ENCODE results near the gene C12orf42.
"Not testable (repeated sequence)": the region's sequence is repeated elsewhere in the genome, so short reads cannot be mapped to it uniquely, and the experiment has no call there.

C12orf42 gene

GRCh38 chr12:103494734-103495468, 867 bp downstream of the C12orf42 start:
- DNase-seq: peak; percentile 85

DNA sequence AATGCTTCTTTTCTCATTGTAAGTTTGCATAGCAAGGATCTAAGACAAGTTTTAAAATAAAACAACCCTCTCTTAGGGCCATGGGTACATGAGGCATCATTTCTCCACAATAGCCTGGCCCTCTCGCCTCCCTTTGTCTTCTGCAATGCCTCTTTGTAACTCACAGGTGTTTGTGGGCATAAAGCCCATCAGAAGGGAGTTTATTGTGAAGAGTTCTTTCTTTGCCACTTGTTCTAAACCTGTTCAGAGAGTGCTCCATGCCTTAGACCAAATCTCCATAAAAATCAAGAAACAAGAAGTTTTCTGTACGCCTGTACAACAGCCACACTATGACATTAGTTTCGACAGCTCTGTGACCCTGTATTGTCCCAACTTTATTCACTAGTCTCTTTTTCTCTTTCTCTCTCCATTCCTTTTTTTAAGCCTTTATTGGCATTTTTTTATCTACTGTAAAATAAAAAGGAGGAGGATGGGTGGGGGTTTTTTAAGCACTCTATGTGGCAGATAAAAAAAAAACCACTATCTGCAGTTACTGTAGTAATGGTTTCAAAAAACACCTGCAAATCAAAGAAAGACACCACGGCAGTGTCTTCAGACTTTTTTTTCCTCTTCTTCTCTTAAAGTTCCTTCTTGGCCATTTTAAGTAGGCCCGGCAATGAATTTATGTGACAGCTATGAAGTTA, 1.6 kb downstream of the C12orf42 start:
- DNase-seq: no peak

DNA sequence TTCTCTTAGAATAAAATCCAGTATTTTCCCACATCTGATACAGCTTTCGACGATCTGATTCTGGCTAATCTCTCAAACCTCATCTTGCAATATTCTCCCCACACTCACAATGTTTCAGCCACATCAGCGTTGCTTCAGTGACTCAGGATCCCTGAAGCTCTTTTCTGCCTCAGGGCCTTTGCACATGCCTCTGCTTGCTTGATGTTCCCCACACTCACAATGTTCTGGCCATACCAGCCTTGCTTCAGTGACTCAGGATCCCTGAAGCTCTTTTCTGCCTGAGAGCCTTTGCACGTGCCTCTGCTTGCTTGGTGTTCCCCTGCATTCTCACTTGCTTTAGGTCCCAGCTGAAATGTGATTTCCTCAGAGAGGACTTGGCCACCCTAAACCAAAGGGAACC, 2.6 kb downstream of the C12orf42 start:
- no peak for DNase-seq

- no peak for DNase-seq
These were observed 13.4 kb downstream of the C12orf42 start for GRCh38 chr12:103482365-103482764.

DNA sequence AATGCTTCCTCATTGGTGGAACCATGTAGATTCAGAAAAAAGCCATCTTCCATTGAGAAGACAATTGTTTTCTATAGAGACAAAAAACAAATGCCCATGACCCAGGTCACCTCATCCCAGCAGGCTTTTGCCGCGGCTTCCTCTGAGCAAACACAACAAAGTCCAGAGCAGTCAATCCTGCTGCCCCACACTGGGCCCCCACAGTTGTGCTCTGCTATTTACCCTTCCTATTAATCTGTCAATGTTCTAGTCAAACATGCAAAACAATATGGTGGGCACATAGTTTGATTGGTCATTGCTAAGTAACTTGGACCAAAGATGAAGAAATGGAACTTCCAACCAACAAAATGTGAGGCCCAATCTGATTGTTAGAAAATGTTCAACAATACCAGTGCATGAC, 20.7 kb downstream of the C12orf42 start:
- peak; percentile 79 for DNase-seq

DNA sequence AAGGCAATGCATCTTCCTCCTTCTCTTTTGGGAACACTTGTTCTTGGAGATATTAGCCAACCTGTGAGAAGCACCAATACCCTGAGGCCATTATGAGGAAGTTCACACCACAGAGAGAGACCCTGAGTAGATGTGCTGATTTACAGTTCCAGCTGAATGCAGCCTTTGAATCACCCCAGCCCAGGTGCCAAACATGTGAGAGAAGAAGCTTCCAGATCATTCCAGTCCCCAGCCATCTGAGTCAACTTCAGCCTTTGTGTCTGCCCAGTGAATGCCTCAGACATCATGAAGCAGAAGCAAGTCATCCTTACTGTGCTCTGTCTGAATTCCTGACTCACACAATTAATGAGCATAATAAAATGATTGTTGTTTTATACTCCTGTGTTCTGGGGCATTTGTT, 25.1 kb downstream of the C12orf42 start:
- DNase-seq: no peak

GRCh38 chr12:103469719-103470118, 26.0 kb downstream of the C12orf42 start:
- no peak for DNase-seq

DNA sequence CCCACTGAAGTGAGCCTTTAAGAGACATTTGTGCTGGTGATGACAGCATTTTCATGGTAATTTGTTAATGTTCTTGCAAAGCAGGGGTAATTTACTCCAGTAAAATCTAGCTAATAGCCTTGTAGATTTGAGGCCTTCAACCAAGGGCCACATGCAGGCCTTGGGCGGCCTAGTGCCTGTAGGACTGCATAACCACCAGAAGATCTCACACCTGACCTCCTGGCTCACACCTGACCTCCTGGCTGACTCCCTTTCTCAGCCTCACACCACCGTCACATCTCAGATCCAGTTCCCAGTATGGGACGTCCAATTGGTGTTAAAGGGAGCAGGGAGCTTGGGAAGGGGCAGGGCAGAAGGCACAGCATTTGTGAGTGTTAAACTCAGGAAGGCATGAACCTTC, 26.9 kb downstream of the C12orf42 start:
- DNase-seq: no peak

- DNase-seq: no peak
These were observed 33.1 kb downstream of the C12orf42 start for GRCh38 chr12:103462675-103463074.

- DNase-seq: no peak
These were observed 38.3 kb downstream of the C12orf42 start for GRCh38 chr12:103457471-103457870.

GRCh38 chr12:103456006-103456405, 39.8 kb downstream of the C12orf42 start:
- no peak for DNase-seq

- no peak for DNase-seq
These were observed 40.6 kb downstream of the C12orf42 start for GRCh38 chr12:103455020-103455763.

DNA sequence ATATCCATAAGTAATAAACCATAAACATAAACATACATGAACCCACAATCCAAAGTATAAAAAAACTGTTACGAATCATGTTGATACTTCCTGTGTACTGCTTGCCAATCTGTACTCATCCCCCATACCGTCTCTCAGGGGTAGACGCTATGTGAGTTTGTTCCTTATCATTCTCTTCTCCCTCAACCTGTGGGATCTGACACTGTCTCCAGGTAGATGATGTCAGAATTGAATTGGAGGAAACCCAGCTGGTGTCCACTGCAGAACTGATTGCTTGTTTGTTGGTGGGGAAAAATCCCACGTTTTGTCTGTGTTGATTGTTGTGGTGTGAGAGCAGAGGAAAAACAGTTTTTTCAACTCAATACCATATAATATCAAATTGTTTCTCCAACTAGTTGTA, 50.8 kb downstream of the C12orf42 start:
- no peak for DNase-seq

- DNase-seq: no peak
These were observed 52.9 kb downstream of the C12orf42 start for GRCh38 chr12:103442822-103443221.

DNA sequence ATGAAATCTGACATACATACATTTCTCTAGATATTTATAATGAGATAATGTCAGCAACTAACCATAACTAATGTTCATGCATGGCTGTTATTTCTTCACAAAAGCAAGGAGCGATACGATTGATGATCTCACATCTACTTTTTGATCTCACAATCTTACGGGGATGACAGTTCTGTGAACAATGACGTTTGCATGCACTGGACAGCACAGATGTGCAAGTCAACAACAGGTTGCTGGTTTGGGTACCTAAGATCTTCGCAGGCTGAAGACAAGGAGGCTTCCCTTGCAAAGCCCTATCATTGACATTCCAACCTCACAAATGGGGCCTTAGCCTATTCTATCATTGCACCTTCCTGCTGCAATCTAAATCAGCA, 53.6 kb downstream of the C12orf42 start:
- DNase-seq: no peak

- DNase-seq: peak; percentile 7
These were observed 54.2 kb downstream of the C12orf42 start for GRCh38 chr12:103441437-103442181.

GRCh38 chr12:103434165-103435105, 61.3 kb downstream of the C12orf42 start:
- not testable (repeated sequence) for DNase-seq

DNA sequence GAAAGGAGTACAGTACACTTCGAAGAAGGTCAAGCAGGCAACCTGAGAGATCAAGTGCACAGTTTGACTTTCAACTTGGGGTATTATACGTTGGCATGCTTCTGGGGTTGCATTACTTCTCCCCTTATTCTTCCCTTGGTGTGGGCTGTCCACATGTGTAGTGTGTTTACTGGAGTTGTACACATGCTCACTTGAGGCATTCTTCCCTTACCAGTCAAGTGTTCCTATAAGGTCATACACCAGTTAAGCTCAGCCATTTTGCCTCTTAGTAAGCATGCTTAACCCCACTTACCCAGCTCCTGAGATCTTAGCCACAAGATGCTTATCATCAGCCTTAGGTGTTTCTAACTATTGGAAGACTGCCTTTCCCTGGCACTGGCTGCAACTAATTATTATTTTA, 63.8 kb downstream of the C12orf42 start:
- DNase-seq: no peak

DNA sequence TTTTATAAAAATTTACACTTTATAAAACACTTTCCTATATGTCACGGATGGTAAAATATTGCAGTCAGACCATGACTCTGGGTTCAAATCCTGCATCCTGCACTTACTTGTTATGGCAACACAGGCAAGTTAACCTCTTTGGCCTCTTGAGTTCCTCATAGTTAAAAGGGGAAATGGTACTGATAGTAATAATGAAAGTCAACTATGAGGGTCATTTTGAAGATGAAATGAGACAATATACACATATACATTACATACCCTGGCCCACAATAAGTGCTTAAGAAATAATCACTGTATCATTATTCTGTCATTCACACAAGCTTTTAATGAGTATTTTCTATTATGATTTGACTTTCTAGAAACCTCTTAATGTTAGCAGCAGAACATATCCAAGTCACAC, 64.4 kb downstream of the C12orf42 start:
- DNase-seq: no peak

DNA sequence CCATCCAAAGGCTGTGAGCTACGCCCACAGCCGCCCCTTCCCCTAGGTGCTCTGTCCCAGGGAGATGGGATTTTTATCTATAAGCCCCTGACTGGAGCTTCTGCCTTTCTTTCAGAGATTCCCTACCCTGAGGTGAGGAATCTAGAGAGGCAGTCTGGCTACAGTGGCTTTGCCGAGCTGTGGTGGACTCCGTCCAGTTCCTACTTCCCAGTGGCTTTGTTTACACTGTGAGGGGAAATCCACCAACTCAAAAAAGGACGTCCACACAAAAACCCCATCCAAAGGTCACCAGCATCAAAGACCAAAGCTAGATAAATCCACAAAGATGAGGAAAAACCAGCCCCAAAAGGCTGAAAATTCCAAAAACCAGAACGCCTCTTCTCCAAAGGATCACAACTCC, 70.1 kb downstream of the C12orf42 start:
- not testable (repeated sequence) for DNase-seq

- not testable (repeated sequence) for DNase-seq
These were observed 70.8 kb downstream of the C12orf42 start for GRCh38 chr12:103424849-103425586.
